Measurements from ENCODE around the gene ASB15.

Gene ASB15

DNA sequence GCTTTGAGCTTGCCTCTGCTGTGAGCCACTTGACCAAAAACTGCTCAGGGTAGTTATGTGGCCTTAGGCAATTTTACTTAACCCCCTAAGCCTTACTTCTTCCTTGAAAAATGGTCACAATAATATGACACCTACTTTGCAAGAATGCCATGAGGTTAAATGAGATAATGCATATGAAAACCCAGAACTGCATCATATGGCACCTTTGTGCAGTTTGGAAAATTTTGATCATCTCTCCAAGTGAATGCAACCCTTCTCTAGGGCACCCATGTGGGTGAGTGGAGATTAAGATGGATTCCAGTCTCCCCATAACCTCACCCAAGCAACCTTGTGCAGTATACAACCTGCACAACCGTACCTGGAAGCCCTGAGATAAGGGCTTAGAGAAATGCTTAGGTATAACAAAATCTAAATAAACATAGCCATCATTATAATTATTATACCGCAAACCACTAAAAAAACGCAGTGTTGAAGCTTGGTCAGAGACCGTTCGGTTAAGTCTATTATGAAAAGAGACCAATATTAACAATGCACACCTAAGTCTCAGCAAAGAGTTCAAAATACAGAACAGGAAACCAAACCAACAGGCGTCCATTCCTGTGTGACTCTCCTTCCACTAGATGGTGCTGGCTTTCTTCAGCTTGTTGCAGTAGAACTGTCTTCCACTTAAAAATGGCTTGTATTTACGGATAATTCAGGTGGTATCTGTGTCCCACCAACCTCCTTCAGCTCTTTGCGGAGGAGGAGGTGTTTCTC, 21.0 kb upstream of the ASB15 start:
- Histone ChIP-seq H4K12ac (ENCODE audit: low read depth, low read length) (no peak overlapping the region), H3K36me3 (ENCODE audit: control insufficient read depth in 1 of 2, insufficient read depth in 2 of 2, low read length in 2 of 2) (no peaks in the 10 kb centered on the region), H3K4me2 (ENCODE audit: low read length) (no peak overlapping the region), H2AK5ac (ENCODE audit: low read length) (no peak overlapping the region), H2AFZ (ENCODE audit: insufficient read depth, low read length, poor library complexity) (peak overlapping the region; percentile 59), H2BK5ac (ENCODE audit: low read depth, low read length, poor library complexity) (no peak overlapping the region), H3K79me1 (ENCODE audit: low read length) (no peaks in the 10 kb centered on the region), H3K27ac (ENCODE audit: low read depth, low read length) (no peak overlapping the region), H3K27me3 (ENCODE audit: insufficient read depth, low read length) (no peaks in the 10 kb centered on the region), H3K4me1 (ENCODE audit: control insufficient read depth in 1 of 2, insufficient read depth in 2 of 2, low read length in 2 of 2) (no peaks in the 10 kb centered on the region), H3K18ac (ENCODE audit: low read length) (no peak overlapping the region), H3K4me3 (ENCODE audit: low read depth, low read length) (no peak overlapping the region), H3K4ac (ENCODE audit: low read depth, low read length) (no peak overlapping the region), H2BK12ac (ENCODE audit: low read length) (no peak overlapping the region), H3K23ac (ENCODE audit: low read length) (peak overlapping the region; percentile 27), H3K9me3 (ENCODE audit: insufficient read depth, low read depth, low read length) (no peaks in the 10 kb centered on the region), H3K79me2 (ENCODE audit: control insufficient read depth, insufficient read depth, low read length, poor library complexity) (no peaks in the 10 kb centered on the region), H4K8ac (ENCODE audit: low read depth, low read length) (no peak overlapping the region), H3K14ac (ENCODE audit: low read length) (no peak overlapping the region), H2BK120ac (ENCODE audit: insufficient read depth, low read length, poor library complexity) (no peak overlapping the region), H3K9ac (ENCODE audit: low read length) (no peak overlapping the region), H4K91ac (ENCODE audit: low read depth, low read length) (no peak overlapping the region)
- peak; percentile 2 to 63 for DNase-seq
- no CpG with 5 or more reads among the region's 8 CpGs for WGBS (ENCODE audit: extremely low coverage, insufficient coverage, insufficient read length)

DNA sequence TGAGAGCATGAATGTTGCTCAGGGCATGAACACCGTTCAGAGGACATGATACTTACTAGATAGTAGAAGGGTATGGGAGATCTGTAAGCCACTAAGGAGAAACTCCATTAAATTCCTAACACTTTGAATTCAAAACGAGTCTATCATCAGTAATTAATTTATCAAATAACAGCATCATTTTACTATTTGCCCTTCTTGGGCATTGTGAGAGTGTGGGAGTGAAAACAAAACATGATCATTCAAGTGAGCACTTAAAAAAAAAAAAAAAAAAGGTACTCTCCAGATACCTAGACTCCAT, 20.5 kb upstream of the ASB15 start:
- Histone ChIP-seq H4K8ac (ENCODE audit: low read depth, low read length) (no peak overlapping the region), H3K27ac (ENCODE audit: low read depth, low read length) (no peak overlapping the region), H2AFZ (ENCODE audit: insufficient read depth, low read length, poor library complexity) (peak overlapping the region; percentile 59), H3K9me3 (ENCODE audit: insufficient read depth, low read depth, low read length) (no peaks in the 10 kb centered on the region), H4K12ac (ENCODE audit: low read depth, low read length) (no peak overlapping the region), H3K18ac (ENCODE audit: low read length) (no peak overlapping the region), H2AK5ac (ENCODE audit: low read length) (no peak overlapping the region), H3K4me3 (ENCODE audit: low read depth, low read length) (no peak overlapping the region), H2BK12ac (ENCODE audit: low read length) (no peak overlapping the region), H3K79me2 (ENCODE audit: control insufficient read depth, insufficient read depth, low read length, poor library complexity) (no peaks in the 10 kb centered on the region), H3K4ac (ENCODE audit: low read depth, low read length) (no peak overlapping the region), H3K23ac (ENCODE audit: low read length) (no peak overlapping the region), H3K14ac (ENCODE audit: low read length) (no peak overlapping the region), H3K79me1 (ENCODE audit: low read length) (no peaks in the 10 kb centered on the region), H3K27me3 (ENCODE audit: insufficient read depth, low read length) (no peaks in the 10 kb centered on the region), H3K4me1 (ENCODE audit: control insufficient read depth in 1 of 2, insufficient read depth in 2 of 2, low read length in 2 of 2) (no peaks in the 10 kb centered on the region), H3K36me3 (ENCODE audit: control insufficient read depth in 1 of 2, insufficient read depth in 2 of 2, low read length in 2 of 2) (no peaks in the 10 kb centered on the region), H2BK5ac (ENCODE audit: low read depth, low read length, poor library complexity) (no peak overlapping the region), H2BK120ac (ENCODE audit: insufficient read depth, low read length, poor library complexity) (no peak overlapping the region), H3K4me2 (ENCODE audit: low read length) (no peak overlapping the region), H3K9ac (ENCODE audit: low read length) (no peak overlapping the region), H4K91ac (ENCODE audit: low read depth, low read length) (no peak overlapping the region)
- WGBS (ENCODE audit: extremely low coverage, insufficient coverage, insufficient read length) = no CpG with 5 or more reads among the region's 2 CpGs
- no peak for DNase-seq

DNA sequence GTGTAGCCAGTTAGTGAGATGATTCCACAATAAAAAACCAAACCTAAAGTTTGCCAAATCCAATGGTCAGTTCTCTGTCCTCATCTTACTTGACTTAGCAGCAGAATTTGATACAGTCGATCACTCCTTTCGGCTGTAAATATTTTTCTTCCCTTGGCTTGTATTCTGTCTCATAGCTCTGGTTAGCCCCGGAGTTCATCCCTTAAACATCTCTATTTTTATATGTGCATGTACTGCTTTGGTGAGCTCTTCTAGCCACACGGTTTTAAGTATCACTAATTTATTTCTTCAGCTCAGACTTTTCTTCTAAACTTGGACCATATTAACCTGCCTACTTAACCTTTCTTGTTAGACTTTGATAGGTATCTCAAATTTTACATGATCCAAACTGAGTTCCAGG, 17.8 kb upstream of the ASB15 start:
- no peak overlapping the region for H2AFZ ChIP-seq (ENCODE audit: insufficient read depth, low read length, poor library complexity)
- no peak for DNase-seq
- no peaks in the 10 kb centered on the region for H3K79me2 ChIP-seq (ENCODE audit: control insufficient read depth, insufficient read depth, low read length, poor library complexity)
- no peak overlapping the region for H2BK120ac ChIP-seq (ENCODE audit: insufficient read depth, low read length, poor library complexity)
- H3K18ac ChIP-seq (ENCODE audit: low read length) = no peak overlapping the region
- H3K4ac ChIP-seq (ENCODE audit: low read depth, low read length) = no peak overlapping the region
- no peak overlapping the region for H2BK5ac ChIP-seq (ENCODE audit: low read depth, low read length, poor library complexity)
- H3K14ac ChIP-seq (ENCODE audit: low read length) = no peak overlapping the region
- no peak overlapping the region for H4K8ac ChIP-seq (ENCODE audit: low read depth, low read length)
- no peak overlapping the region for H4K91ac ChIP-seq (ENCODE audit: low read depth, low read length)
- no peak overlapping the region for H3K27ac ChIP-seq (ENCODE audit: low read depth, low read length)
- WGBS (ENCODE audit: extremely low coverage, insufficient coverage, insufficient read length) = no CpG with 5 or more reads among the region's 4 CpGs
- no peak overlapping the region for H2BK12ac ChIP-seq (ENCODE audit: low read length)
- no peaks in the 10 kb centered on the region for H3K4me1 ChIP-seq (ENCODE audit: control insufficient read depth in 1 of 2, insufficient read depth in 2 of 2, low read length in 2 of 2)
- H3K4me3 ChIP-seq (ENCODE audit: low read depth, low read length) = no peak overlapping the region
- H4K12ac ChIP-seq (ENCODE audit: low read depth, low read length) = no peak overlapping the region
- no peaks in the 10 kb centered on the region for H3K36me3 ChIP-seq (ENCODE audit: control insufficient read depth in 1 of 2, insufficient read depth in 2 of 2, low read length in 2 of 2)
- H3K23ac ChIP-seq (ENCODE audit: low read length) = no peak overlapping the region
- H2AK5ac ChIP-seq (ENCODE audit: low read length) = no peak overlapping the region
- no peaks in the 10 kb centered on the region for H3K79me1 ChIP-seq (ENCODE audit: low read length)
- H3K9me3 ChIP-seq (ENCODE audit: insufficient read depth, low read depth, low read length) = no peaks in the 10 kb centered on the region
- H3K9ac ChIP-seq (ENCODE audit: low read length) = no peak overlapping the region
- no peaks in the 10 kb centered on the region for H3K27me3 ChIP-seq (ENCODE audit: insufficient read depth, low read length)
- H3K4me2 ChIP-seq (ENCODE audit: low read length) = no peak overlapping the region

DNA sequence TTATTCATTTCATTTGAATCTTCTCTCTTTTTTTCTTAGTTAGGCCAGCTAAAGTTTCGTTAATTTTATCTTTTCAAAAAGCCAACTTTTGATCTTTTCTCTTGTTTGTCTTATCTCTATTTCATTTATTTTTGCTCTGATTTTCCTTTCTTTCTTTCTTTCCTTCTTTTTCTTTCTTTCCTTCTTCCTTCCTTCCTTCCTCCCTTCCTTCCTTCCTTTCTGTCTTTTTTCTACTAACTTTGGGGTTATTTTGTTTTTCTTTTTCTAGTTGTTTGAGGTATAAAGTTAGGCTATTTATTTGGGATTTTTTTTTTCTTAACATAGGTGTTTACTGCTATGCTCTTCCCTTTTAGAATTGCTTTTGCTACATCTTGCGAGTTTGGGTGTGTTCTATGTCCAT, 13.2 kb upstream of the ASB15 start:
- Histone ChIP-seq H2BK5ac (ENCODE audit: low read depth, low read length, poor library complexity) (no peak overlapping the region), H3K18ac (ENCODE audit: low read length) (no peak overlapping the region), H3K4me2 (ENCODE audit: low read length) (no peak overlapping the region), H3K36me3 (ENCODE audit: control insufficient read depth in 1 of 2, insufficient read depth in 2 of 2, low read length in 2 of 2) (no peaks in the 10 kb centered on the region), H2AFZ (ENCODE audit: insufficient read depth, low read length, poor library complexity) (no peak overlapping the region), H4K91ac (ENCODE audit: low read depth, low read length) (no peak overlapping the region), H3K79me1 (ENCODE audit: low read length) (no peaks in the 10 kb centered on the region), H3K79me2 (ENCODE audit: control insufficient read depth, insufficient read depth, low read length, poor library complexity) (no peaks in the 10 kb centered on the region), H3K27ac (ENCODE audit: low read depth, low read length) (no peak overlapping the region), H3K4ac (ENCODE audit: low read depth, low read length) (no peak overlapping the region), H3K9ac (ENCODE audit: low read length) (no peak overlapping the region), H3K9me3 (ENCODE audit: insufficient read depth, low read depth, low read length) (no peaks in the 10 kb centered on the region), H2BK120ac (ENCODE audit: insufficient read depth, low read length, poor library complexity) (no peak overlapping the region), H3K4me1 (ENCODE audit: control insufficient read depth in 1 of 2, insufficient read depth in 2 of 2, low read length in 2 of 2) (no peaks in the 10 kb centered on the region), H3K4me3 (ENCODE audit: low read depth, low read length) (no peak overlapping the region), H3K23ac (ENCODE audit: low read length) (no peak overlapping the region), H2AK5ac (ENCODE audit: low read length) (no peak overlapping the region), H2BK12ac (ENCODE audit: low read length) (no peak overlapping the region), H4K8ac (ENCODE audit: low read depth, low read length) (no peak overlapping the region), H3K27me3 (ENCODE audit: insufficient read depth, low read length) (no peaks in the 10 kb centered on the region), H3K14ac (ENCODE audit: low read length) (no peak overlapping the region), H4K12ac (ENCODE audit: low read depth, low read length) (no peak overlapping the region)
- no peak for DNase-seq
- no CpG with 5 or more reads among the region's 2 CpGs for WGBS (ENCODE audit: extremely low coverage, insufficient coverage, insufficient read length)

All from trophoblast cell (in vitro differentiated cells and primary cell).